Measurements from ENCODE around the gene TRIM62. TPM values are rescaled to one million over a fixed set of nuclear protein-coding genes. Genes with fewer than 3 reads are reported as not detected.

Gene TRIM62
- total and polyA plus RNA-seq, 7 experiments from 2014 or later = 3.6 to 24.2 (median 18.4) TPM

- Mint-ChIP-seq H3K4me3 (peak overlapping the region in 1 of 10 donors; percentile 43), H3K27me3 (peaks cover 0 to 8% (median 0%) of the 10 kb centered on the region in 5 donors), H3K36me3 (peaks cover 0 to 7% (median 0%) of the 10 kb centered on the region in 5 donors), H3K4me1 (peaks cover 22 to 40% (median 34%) of the 10 kb centered on the region in 7 donors), H3K27ac (peak overlapping the region in 3 of 9 donors; percentile 9 to 72 (median 64)), H3K9me3 (no peaks in the 10 kb centered on the region)
- Histone ChIP-seq H3K36me3 (ENCODE audit: control insufficient read depth in 2 of 3, insufficient read depth in 3 of 3, low read length in 3 of 3) (peaks cover 0 to 12% (median 0%) of the 10 kb centered on the region in 3 experiments), H3K4me3 (ENCODE audit: low read length) (no peak overlapping the region), H3K9me3 (ENCODE audit: control insufficient read depth in 2 of 3, low read length in 3 of 3) (no peaks in the 10 kb centered on the region), H3K4me1 (ENCODE audit: control insufficient read depth in 2 of 2, insufficient read depth in 2 of 2, low read length in 2 of 2) (peaks cover 8 to 12% of the 10 kb centered on the region in 2 donors), H3K27me3 (ENCODE audit: control insufficient read depth in 2 of 2, insufficient read depth in 2 of 2, low read length in 2 of 2) (no peaks in the 10 kb centered on the region), H3K27ac (ENCODE audit: low read depth, low read length) (no peak overlapping the region)
- ChIA-PET CTCF (no interaction called here), POLR2A (interaction anchor here (0.6 to 1.0 kb wide), 2 partner anchors 51 to 157 kb away, joined by 3 to 5 read pairs; no protein-coding TSS in a partner anchor)
- DNase-seq = no peak
- intact Hi-C loops (cut with micrococcal nuclease) = no loop called here
- ATAC-seq = no peak
Measured at GRCh38 chr1:33177996-33178540, 3.8 kb downstream of the TRIM62 start.

GRCh38 chr1:33176887-33177286 is 5.0 kb downstream of the TRIM62 start:
- H3K27ac ChIP-seq (ENCODE audit: low read depth, low read length) = no peak overlapping the region
- H3K36me3 ChIP-seq (ENCODE audit: control insufficient read depth in 2 of 3, insufficient read depth in 3 of 3, low read length in 3 of 3) = peaks cover 0 to 19% (median 0%) of the 10 kb centered on the region in 3 experiments
- POLR2A ChIA-PET = no interaction called here
- Mint-ChIP-seq H3K27me3 (no peaks in the 10 kb centered on the region), H3K4me1 (peaks cover 26 to 39% (median 38%) of the 10 kb centered on the region in 7 donors), H3K36me3 (peaks cover 0 to 13% (median 0%) of the 10 kb centered on the region in 5 donors), H3K9me3 (no peaks in the 10 kb centered on the region), H3K4me3 (no peak overlapping the region), H3K27ac (peak overlapping the region in 1 of 9 donors; percentile 15)
- H3K27me3 ChIP-seq (ENCODE audit: control insufficient read depth in 2 of 2, insufficient read depth in 2 of 2, low read length in 2 of 2) = no peaks in the 10 kb centered on the region
- H3K4me1 ChIP-seq (ENCODE audit: control insufficient read depth in 2 of 2, insufficient read depth in 2 of 2, low read length in 2 of 2) = peaks cover 3 to 12% of the 10 kb centered on the region in 2 donors
- intact Hi-C loops (cut with micrococcal nuclease) = no loop called here
- ATAC-seq (no peak), DNase-seq (no peak)
- H3K9me3 ChIP-seq (ENCODE audit: control insufficient read depth in 2 of 3, low read length in 3 of 3) = no peaks in the 10 kb centered on the region
- H3K4me3 ChIP-seq (ENCODE audit: low read length) = no peak overlapping the region
- CTCF ChIA-PET = no interaction called here

- Histone ChIP-seq H3K9me3 (ENCODE audit: control insufficient read depth in 2 of 3, low read length in 3 of 3) (no peaks in the 10 kb centered on the region), H3K27me3 (ENCODE audit: control insufficient read depth in 2 of 2, insufficient read depth in 2 of 2, low read length in 2 of 2) (no peaks in the 10 kb centered on the region), H3K36me3 (ENCODE audit: control insufficient read depth in 2 of 3, insufficient read depth in 3 of 3, low read length in 3 of 3) (peaks cover 0 to 19% (median 0%) of the 10 kb centered on the region in 3 experiments), H3K27ac (ENCODE audit: low read depth, low read length) (no peak overlapping the region), H3K4me1 (ENCODE audit: control insufficient read depth in 2 of 2, insufficient read depth in 2 of 2, low read length in 2 of 2) (peaks cover 3 to 12% of the 10 kb centered on the region in 2 donors), H3K4me3 (ENCODE audit: low read length) (no peak overlapping the region)
- peaks cover 0 to 15% (median 0%) of the 10 kb centered on the region in 5 donors for H3K36me3 Mint-ChIP-seq
- ChIA-PET POLR2A (interaction anchor here (0.5 kb wide), 1 partner anchor 817 kb away, joined by 3 read pairs; no protein-coding TSS in a partner anchor), CTCF (no interaction called here)
- no peak overlapping the region for H3K27ac Mint-ChIP-seq
- DNase-seq (no peak), ATAC-seq (no peak)
- H3K4me1 Mint-ChIP-seq = peaks cover 28 to 40% (median 38%) of the 10 kb centered on the region in 7 donors
- H3K27me3 Mint-ChIP-seq = no peaks in the 10 kb centered on the region
- intact Hi-C loops (cut with micrococcal nuclease) = no loop called here
- no peaks in the 10 kb centered on the region for H3K9me3 Mint-ChIP-seq
- no peak overlapping the region for H3K4me3 Mint-ChIP-seq
Measured at GRCh38 chr1:33176362-33176850, 5.4 kb downstream of the TRIM62 start.

- no peak for ATAC-seq
- CTCF ChIA-PET = no interaction called here
- Mint-ChIP-seq H3K4me3 (no peak overlapping the region), H3K27me3 (no peaks in the 10 kb centered on the region), H3K4me1 (peaks cover 33 to 42% (median 38%) of the 10 kb centered on the region in 7 donors), H3K27ac (no peak overlapping the region), H3K9me3 (no peaks in the 10 kb centered on the region), H3K36me3 (peaks cover 0 to 20% (median 0%) of the 10 kb centered on the region in 5 donors)
- POLR2A ChIA-PET = interaction anchor here (0.5 kb wide), 1 partner anchor 817 kb away, joined by 3 read pairs; no protein-coding TSS in a partner anchor
- peaks cover 0 to 21% (median 0%) of the 10 kb centered on the region in 3 experiments for H3K36me3 ChIP-seq (ENCODE audit: control insufficient read depth in 2 of 3, insufficient read depth in 3 of 3, low read length in 3 of 3)
- no peaks in the 10 kb centered on the region for H3K27me3 ChIP-seq (ENCODE audit: control insufficient read depth in 2 of 2, insufficient read depth in 2 of 2, low read length in 2 of 2)
- no peak overlapping the region for H3K27ac ChIP-seq (ENCODE audit: low read depth, low read length)
- DNase-seq = no peak
- peaks cover 3 to 12% of the 10 kb centered on the region in 2 donors for H3K4me1 ChIP-seq (ENCODE audit: control insufficient read depth in 2 of 2, insufficient read depth in 2 of 2, low read length in 2 of 2)
- no peak overlapping the region for H3K4me3 ChIP-seq (ENCODE audit: low read length)
- H3K9me3 ChIP-seq (ENCODE audit: control insufficient read depth in 2 of 3, low read length in 3 of 3) = no peaks in the 10 kb centered on the region
- intact Hi-C loops (cut with micrococcal nuclease) = no loop called here
Measured at GRCh38 chr1:33175865-33176264, 6.0 kb downstream of the TRIM62 start.

GRCh38 chr1:33173091-33173490 is 8.8 kb downstream of the TRIM62 start:
- peaks cover 0 to 37% (median 6%) of the 10 kb centered on the region in 5 donors for H3K36me3 Mint-ChIP-seq
- ChIA-PET POLR2A (no interaction called here), CTCF (no interaction called here)
- peak overlapping the region in 5 of 9 donors; percentile 17 to 71 (median 34) for H3K27ac Mint-ChIP-seq
- no peaks in the 10 kb centered on the region for H3K27me3 Mint-ChIP-seq
- no peak overlapping the region for H3K4me3 Mint-ChIP-seq
- DNase-seq (no peak), ATAC-seq (no peak)
- Histone ChIP-seq H3K4me3 (ENCODE audit: low read length) (no peak overlapping the region), H3K9me3 (ENCODE audit: control insufficient read depth in 2 of 3, low read length in 3 of 3) (no peaks in the 10 kb centered on the region), H3K27ac (ENCODE audit: low read depth, low read length) (no peak overlapping the region), H3K4me1 (ENCODE audit: control insufficient read depth in 2 of 2, insufficient read depth in 2 of 2, low read length in 2 of 2) (peaks cover 0 to 3% of the 10 kb centered on the region in 2 donors), H3K36me3 (ENCODE audit: control insufficient read depth in 2 of 3, insufficient read depth in 3 of 3, low read length in 3 of 3) (peaks cover 0 to 36% (median 0%) of the 10 kb centered on the region in 3 experiments), H3K27me3 (ENCODE audit: control insufficient read depth in 2 of 2, insufficient read depth in 2 of 2, low read length in 2 of 2) (no peaks in the 10 kb centered on the region)
- H3K9me3 Mint-ChIP-seq = no peaks in the 10 kb centered on the region
- peaks cover 12 to 30% (median 17%) of the 10 kb centered on the region in 7 donors for H3K4me1 Mint-ChIP-seq
- intact Hi-C loops (cut with micrococcal nuclease) = no loop called here

GRCh38 chr1:33171977-33172813 is 9.6 kb downstream of the TRIM62 start:
- Histone ChIP-seq H3K36me3 (ENCODE audit: control insufficient read depth in 2 of 3, insufficient read depth in 3 of 3, low read length in 3 of 3) (peaks cover 0 to 44% (median 0%) of the 10 kb centered on the region in 3 experiments), H3K9me3 (ENCODE audit: control insufficient read depth in 2 of 3, low read length in 3 of 3) (no peaks in the 10 kb centered on the region), H3K4me3 (ENCODE audit: low read length) (no peak overlapping the region), H3K27me3 (ENCODE audit: control insufficient read depth in 2 of 2, insufficient read depth in 2 of 2, low read length in 2 of 2) (no peaks in the 10 kb centered on the region), H3K4me1 (ENCODE audit: control insufficient read depth in 2 of 2, insufficient read depth in 2 of 2, low read length in 2 of 2) (peaks cover 0 to 3% of the 10 kb centered on the region in 2 donors), H3K27ac (ENCODE audit: low read depth, low read length) (no peak overlapping the region)
- intact Hi-C loops (cut with micrococcal nuclease) = no loop called here
- Mint-ChIP-seq H3K36me3 (peaks cover 7 to 44% (median 11%) of the 10 kb centered on the region in 5 donors), H3K27me3 (no peaks in the 10 kb centered on the region), H3K9me3 (peaks cover 0 to 3% (median 0%) of the 10 kb centered on the region in 11 donors), H3K4me1 (peaks cover 12 to 28% (median 14%) of the 10 kb centered on the region in 7 donors), H3K4me3 (peak overlapping the region in 1 of 10 donors; percentile 24), H3K27ac (peak overlapping the region in 3 of 9 donors; percentile 30 to 60 (median 32))
- DNase-seq (no peak), ATAC-seq (no peak)
- ChIA-PET POLR2A (no interaction called here), CTCF (no interaction called here)

Measured in naive thymus-derived CD4-positive, alpha-beta T cell (primary cell).